ENCODE measurements around the gene GRIA1. TPM values are rescaled to one million over a fixed set of nuclear protein-coding genes. Genes with fewer than 3 reads are reported as not detected.

Gene GRIA1
- total RNA-seq, 4 donors from 2014 or later: 0.63 to 1.2 (median 0.93) TPM

DNA sequence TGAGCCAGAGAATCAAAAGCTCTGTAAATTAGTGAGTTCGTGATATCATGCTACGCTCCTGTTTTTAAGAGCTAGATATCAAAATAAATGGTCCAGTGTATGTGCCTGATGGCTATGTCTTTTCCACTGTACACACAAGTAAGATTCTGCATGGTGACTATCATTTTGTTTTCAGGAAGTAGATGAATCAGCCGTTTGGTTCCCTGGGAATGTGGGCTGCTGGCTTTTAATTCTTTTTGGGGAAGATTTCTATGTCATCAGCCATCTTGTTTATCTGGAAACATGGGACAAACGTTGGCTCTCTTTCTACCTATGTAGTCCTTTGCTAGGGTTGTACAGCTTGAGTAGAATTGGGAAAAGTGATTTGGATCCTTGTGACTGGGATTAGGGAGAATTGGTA, 126.7 kb downstream of the GRIA1 start:
- Histone ChIP-seq H3K9me3 (no peaks in the 10 kb centered on the region), H3K27ac (replicated peaks in 1 of 4) (no peak overlapping the region), H3K4me1 (no peaks in the 10 kb centered on the region), H3K27me3 (no peaks in the 10 kb centered on the region), H3K36me3 (no peaks in the 10 kb centered on the region), H3K4me3 (no peak overlapping the region)
- no peak for TF ChIP-seq POLR2AphosphoS5 (IDR thresholded peaks at IDR 0.05)
- TF ChIP-seq POLR2A (IDR thresholded peaks at IDR 0.05; ENCODE audit: low read depth): no peak
- TF ChIP-seq EP300 (IDR thresholded peaks at IDR 0.05): no peak
- TF ChIP-seq CTCF (IDR thresholded peaks at IDR 0.05): no peak
- no peak for DNase-seq (ENCODE audit: extremely low spot score)
- intact Hi-C loops (cut with DNase I): no loop called here
- WGBS: 73% methylated on average over 4 of the region's 4 CpGs

DNA sequence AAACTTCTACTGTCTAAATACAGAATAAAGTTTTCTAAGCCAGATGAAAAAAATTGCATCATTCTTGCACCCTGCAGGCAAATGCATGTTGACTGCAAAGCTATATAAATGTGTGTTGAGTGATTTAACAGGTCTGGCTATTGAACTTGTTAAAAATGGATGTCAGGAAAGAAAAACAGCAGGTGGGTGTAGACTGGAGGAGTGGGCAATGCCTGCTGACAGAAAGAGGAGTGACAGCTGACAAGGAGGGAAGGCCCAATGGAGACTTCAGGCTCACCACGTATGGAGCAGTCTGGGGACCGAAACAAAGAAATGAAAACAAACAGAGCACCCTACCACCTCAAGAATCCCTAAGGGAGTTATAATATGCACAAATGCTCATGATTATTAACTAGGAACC, 127.8 kb downstream of the GRIA1 start:
- no peaks in the 10 kb centered on the region for H3K36me3 ChIP-seq
- DNase-seq (ENCODE audit: extremely low spot score): no peak
- H3K27ac ChIP-seq (replicated peaks in 1 of 4): no peak overlapping the region
- no peak overlapping the region for H3K4me3 ChIP-seq
- H3K27me3 ChIP-seq: no peaks in the 10 kb centered on the region
- no peaks in the 10 kb centered on the region for H3K9me3 ChIP-seq
- H3K4me1 ChIP-seq: no peaks in the 10 kb centered on the region
- intact Hi-C loops (cut with DNase I): no loop called here
- TF ChIP-seq POLR2AphosphoS5 (IDR thresholded peaks at IDR 0.05) (no peak), EP300 (IDR thresholded peaks at IDR 0.05) (no peak), POLR2A (IDR thresholded peaks at IDR 0.05; ENCODE audit: low read depth) (no peak), CTCF (IDR thresholded peaks at IDR 0.05) (no peak)
- 84% methylated on average over 2 of the region's 2 CpGs for WGBS

DNA sequence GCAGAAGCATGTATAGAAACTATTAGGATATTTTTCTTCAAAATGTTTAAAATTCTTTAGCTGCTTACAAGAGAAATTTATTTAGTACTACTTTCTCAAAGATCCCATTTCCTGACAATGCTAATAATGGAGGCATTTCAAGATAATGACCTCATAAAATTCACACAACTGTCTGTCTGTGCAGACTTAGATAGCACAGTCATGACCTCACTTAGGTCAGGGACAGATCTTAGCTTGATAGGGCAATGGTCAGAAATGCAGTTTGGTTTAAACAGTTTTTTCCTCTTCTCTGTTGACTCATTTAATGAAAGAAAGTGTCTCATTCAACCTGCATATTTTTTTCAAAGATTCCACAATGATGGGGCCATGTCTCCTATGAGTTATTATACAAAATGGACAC, 128.4 kb downstream of the GRIA1 start:
- H3K36me3 ChIP-seq: no peaks in the 10 kb centered on the region
- TF ChIP-seq EP300 (IDR thresholded peaks at IDR 0.05): no peak
- no peak for TF ChIP-seq CTCF (IDR thresholded peaks at IDR 0.05)
- no peak for TF ChIP-seq POLR2A (IDR thresholded peaks at IDR 0.05; ENCODE audit: low read depth)
- no peak for TF ChIP-seq POLR2AphosphoS5 (IDR thresholded peaks at IDR 0.05)
- H3K27me3 ChIP-seq: no peaks in the 10 kb centered on the region
- intact Hi-C loops (cut with DNase I): no loop called here
- H3K9me3 ChIP-seq: no peaks in the 10 kb centered on the region
- no peak for DNase-seq (ENCODE audit: extremely low spot score)
- no peak overlapping the region for H3K4me3 ChIP-seq
- H3K4me1 ChIP-seq: no peaks in the 10 kb centered on the region
- H3K27ac ChIP-seq (replicated peaks in 1 of 4): no peak overlapping the region

- 80% methylated on average over 1 of the region's 1 CpG for WGBS
- Histone ChIP-seq H3K36me3 (no peaks in the 10 kb centered on the region), H3K27me3 (no peaks in the 10 kb centered on the region), H3K9me3 (no peaks in the 10 kb centered on the region), H3K4me1 (no peaks in the 10 kb centered on the region), H3K27ac (replicated peaks in 1 of 4) (no peak overlapping the region), H3K4me3 (no peak overlapping the region)
- intact Hi-C loops (cut with DNase I): no loop called here
- no peak for TF ChIP-seq EP300 (IDR thresholded peaks at IDR 0.05)
- no peak for TF ChIP-seq CTCF (IDR thresholded peaks at IDR 0.05)
- TF ChIP-seq POLR2A (IDR thresholded peaks at IDR 0.05; ENCODE audit: low read depth): no peak
- no peak for TF ChIP-seq POLR2AphosphoS5 (IDR thresholded peaks at IDR 0.05)
- DNase-seq (ENCODE audit: extremely low spot score): no peak
These were observed 129.3 kb downstream of the GRIA1 start for GRCh38 chr5:153619771-153620170.

DNA sequence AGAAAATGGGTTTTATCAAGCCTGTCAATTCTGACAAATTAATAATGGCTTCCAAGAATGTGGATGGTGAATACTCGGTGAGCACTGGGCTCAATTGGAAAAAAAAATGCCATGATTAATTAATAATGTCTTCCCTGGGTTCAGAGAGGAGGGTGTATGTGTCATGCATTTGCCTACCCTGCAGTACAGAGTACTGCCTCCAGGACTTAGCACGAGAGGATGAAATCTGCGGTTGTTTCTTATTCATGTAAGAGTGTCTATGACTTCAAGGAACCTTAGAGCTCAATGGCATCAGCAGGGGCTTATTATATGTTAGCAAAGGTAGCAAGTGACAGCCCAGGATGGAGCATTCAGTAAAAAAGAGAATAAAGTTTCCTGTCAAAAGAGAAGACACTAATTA, 132.7 kb downstream of the GRIA1 start:
- Histone ChIP-seq H3K27me3 (no peaks in the 10 kb centered on the region), H3K9me3 (no peaks in the 10 kb centered on the region), H3K27ac (replicated peaks in 1 of 4) (no peak overlapping the region), H3K4me3 (no peak overlapping the region), H3K36me3 (no peaks in the 10 kb centered on the region), H3K4me1 (peaks cover 0 to 14% (median under 1%) of the 10 kb centered on the region in 4 donors)
- TF ChIP-seq CTCF (IDR thresholded peaks at IDR 0.05) (no peak), POLR2AphosphoS5 (IDR thresholded peaks at IDR 0.05) (no peak), EP300 (IDR thresholded peaks at IDR 0.05) (no peak), POLR2A (IDR thresholded peaks at IDR 0.05; ENCODE audit: low read depth) (no peak)
- intact Hi-C loops (cut with DNase I): no loop called here
- WGBS: 95% methylated on average over 3 of the region's 3 CpGs
- no peak for DNase-seq (ENCODE audit: extremely low spot score)
